Measurements from ENCODE around the gene GJB2. TPM values are rescaled to one million over a fixed set of nuclear protein-coding genes. Genes with fewer than 3 reads are reported as not detected.

Gene GJB2
- total RNA-seq, 1 experiment from 2014 or later, result 12.9 TPM

DNA sequence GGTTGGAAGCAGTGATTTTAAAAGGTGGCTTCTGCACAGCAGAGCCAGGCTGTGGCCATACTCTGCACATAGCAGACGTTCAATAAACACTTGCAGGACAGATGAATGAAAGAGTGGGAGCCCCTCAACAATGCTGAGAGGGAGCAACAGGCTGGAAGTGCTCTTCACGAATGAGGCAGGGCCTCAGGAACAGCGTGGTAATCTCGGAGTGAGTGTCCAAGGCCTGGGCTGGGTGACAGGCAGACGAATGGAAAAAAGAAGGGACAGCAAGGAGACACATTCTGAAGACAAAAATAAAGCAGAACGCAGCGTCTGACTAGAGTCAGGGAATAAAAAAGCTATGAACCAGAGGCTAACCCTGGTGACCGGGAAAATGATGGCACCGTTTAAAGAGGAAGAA lies 43.0 kb downstream of the GJB2 start:
- H3K27me3 Mint-ChIP-seq (ENCODE audit: insufficient read depth, unreplicated experiment), result no peaks in the 10 kb centered on the region
- ChIA-PET CTCF (interaction anchor here (0.6 kb wide), 1 partner anchor 167 kb away, joined by 3 read pairs; no protein-coding TSS in a partner anchor), POLR2A (interaction anchor here (0.6 kb wide), 1 partner anchor 104 kb away, joined by 3 read pairs; no protein-coding TSS in a partner anchor)
- no peaks in the 10 kb centered on the region for H3K4me1 Mint-ChIP-seq (ENCODE audit: insufficient read depth, unreplicated experiment)
- H3K27ac Mint-ChIP-seq (ENCODE audit: low read depth, unreplicated experiment), result no peak overlapping the region
- H3K9me3 Mint-ChIP-seq (ENCODE audit: unreplicated experiment), result no peaks in the 10 kb centered on the region
- BruUV-seq (replicated peaks), result no TSS peak
- H3K36me3 Mint-ChIP-seq (ENCODE audit: insufficient read depth, unreplicated experiment), result no peaks in the 10 kb centered on the region
- intact Hi-C loops (cut with micrococcal nuclease), result no loop called here
- TF ChIP-seq CTCF (IDR thresholded peaks at IDR 0.05; ENCODE audit: unreplicated experiment), result no peak
- no peak overlapping the region for H3K4me3 Mint-ChIP-seq (ENCODE audit: unreplicated experiment)
- DNase-seq (ENCODE audit: unreplicated experiment), result no peak

DNA sequence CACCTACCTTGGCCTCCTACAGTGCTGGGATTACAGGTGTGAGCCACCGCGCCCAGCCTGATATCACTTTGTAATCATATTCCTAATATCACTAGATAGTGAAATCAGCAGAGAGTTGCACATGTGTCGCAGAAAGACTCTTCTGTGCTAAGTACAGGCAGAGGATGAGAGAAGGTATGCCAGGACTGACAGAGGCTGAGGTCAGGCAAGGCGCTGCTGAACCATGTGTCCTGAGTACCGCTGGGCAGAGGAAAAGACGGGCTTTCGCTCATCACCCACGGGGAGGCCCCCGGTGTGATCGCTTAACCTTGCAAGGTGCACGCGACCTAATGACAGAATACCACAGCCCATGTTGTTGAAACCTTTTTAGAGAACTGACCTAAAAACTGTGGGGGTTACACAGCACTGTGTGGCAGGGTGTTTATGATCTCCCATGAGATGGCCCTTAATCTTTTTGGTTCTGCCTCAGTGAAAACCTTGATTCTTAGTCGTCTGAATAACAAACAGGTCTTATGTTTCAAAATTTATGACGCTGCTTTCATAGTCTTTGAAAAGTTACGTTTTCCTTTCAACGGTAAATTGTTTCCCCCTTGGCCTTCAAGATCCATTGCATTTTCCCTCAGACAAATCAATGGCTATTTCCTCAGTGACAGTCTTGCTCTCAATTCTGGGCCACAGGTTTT lies 44.1 kb downstream of the GJB2 start:
- ChIA-PET CTCF (interaction anchor here (0.6 kb wide), 1 partner anchor 168 kb away, joined by 3 read pairs; no protein-coding TSS in a partner anchor), POLR2A (no interaction called here)
- no TSS peak for BruUV-seq (replicated peaks)
- H3K27me3 Mint-ChIP-seq (ENCODE audit: insufficient read depth, unreplicated experiment), result no peaks in the 10 kb centered on the region
- intact Hi-C loops (cut with micrococcal nuclease), result no loop called here
- H3K9me3 Mint-ChIP-seq (ENCODE audit: unreplicated experiment), result no peaks in the 10 kb centered on the region
- no peak overlapping the region for H3K4me3 Mint-ChIP-seq (ENCODE audit: unreplicated experiment)
- no peak for DNase-seq (ENCODE audit: unreplicated experiment)
- no peak for TF ChIP-seq CTCF (IDR thresholded peaks at IDR 0.05; ENCODE audit: unreplicated experiment)
- no peaks in the 10 kb centered on the region for H3K4me1 Mint-ChIP-seq (ENCODE audit: insufficient read depth, unreplicated experiment)
- no peaks in the 10 kb centered on the region for H3K36me3 Mint-ChIP-seq (ENCODE audit: insufficient read depth, unreplicated experiment)
- no peak overlapping the region for H3K27ac Mint-ChIP-seq (ENCODE audit: low read depth, unreplicated experiment)

GRCh38 chr13:20146381-20146780 lies 46.4 kb downstream of the GJB2 start:
- no peaks in the 10 kb centered on the region for H3K27me3 Mint-ChIP-seq (ENCODE audit: insufficient read depth, unreplicated experiment)
- TF ChIP-seq CTCF (IDR thresholded peaks at IDR 0.05; ENCODE audit: unreplicated experiment), result no peak
- POLR2A ChIA-PET, result no interaction called here

GRCh38 chr13:20145521-20145920 lies 47.2 kb downstream of the GJB2 start:
- ChIA-PET POLR2A (no interaction called here), CTCF (no interaction called here)
- DNase-seq (ENCODE audit: unreplicated experiment), result no peak
- Mint-ChIP-seq H3K4me1 (ENCODE audit: insufficient read depth, unreplicated experiment) (no peaks in the 10 kb centered on the region), H3K36me3 (ENCODE audit: insufficient read depth, unreplicated experiment) (no peaks in the 10 kb centered on the region), H3K4me3 (ENCODE audit: unreplicated experiment) (no peak overlapping the region), H3K27me3 (ENCODE audit: insufficient read depth, unreplicated experiment) (no peaks in the 10 kb centered on the region), H3K9me3 (ENCODE audit: unreplicated experiment) (no peaks in the 10 kb centered on the region), H3K27ac (ENCODE audit: low read depth, unreplicated experiment) (no peak overlapping the region)
- BruUV-seq (replicated peaks), result no TSS peak
- TF ChIP-seq CTCF (IDR thresholded peaks at IDR 0.05; ENCODE audit: unreplicated experiment), result no peak
- intact Hi-C loops (cut with micrococcal nuclease), result no loop called here

More at GRCh38 chr13:20146381-20146780, 46.4 kb downstream of the GJB2 start:
- Mint-ChIP-seq H3K9me3 (ENCODE audit: unreplicated experiment) (no peaks in the 10 kb centered on the region), H3K4me3 (ENCODE audit: unreplicated experiment) (no peak overlapping the region), H3K36me3 (ENCODE audit: insufficient read depth, unreplicated experiment) (no peaks in the 10 kb centered on the region), H3K27ac (ENCODE audit: low read depth, unreplicated experiment) (no peak overlapping the region), H3K4me1 (ENCODE audit: insufficient read depth, unreplicated experiment) (no peaks in the 10 kb centered on the region)
- intact Hi-C loops (cut with micrococcal nuclease), result no loop called here
- no peak for DNase-seq (ENCODE audit: unreplicated experiment)
- CTCF ChIA-PET, result no interaction called here
- no TSS peak for BruUV-seq (replicated peaks)

All from MCF 10A (cell line).